IMR-90 (cell line): ENCODE data around the gene DKK3. TPM values are rescaled to one million over a fixed set of nuclear protein-coding genes. Genes with fewer than 3 reads are reported as not detected.

ENCODE experiments used
- ATAC-seq: fragments of 200-7000 bp; cut with Tn5 transposase; 2 replicates; pipeline ENCODE4 v1.9.1; 2020; ENCODE audit warnings: low read depth, mild to moderate bottlenecking, moderate library complexity
- BruUV-seq: library from RNA; stranded (reverse); fragments of 400-500 nt; replicated peaks from 2 replicates; lab custom pipeline; 2021; lab: Mats Ljungman, UMichigan
- CTCF ChIA-PET: fragments of 300-600 bp; formaldehyde crosslinking; extraction: SDS; loops from one replicate; lab custom pipeline; 2021; ENCODE audit warnings: antibody characterized with exemption; lab: Yijun Ruan, JAX
- POLR2A ChIA-PET: fragments of 300-600 bp; sonication (Branson Sonifier 250); formaldehyde crosslinking; loops from one replicate; lab custom pipeline; 2022; ENCODE audit warnings: antibody characterized with exemption; ENCODE audit not compliant: unreplicated experiment; lab: Charles Lee
- DNase-seq: peaks from one replicate; pipeline ENCODE4 v3.0.0; 2013
- H2AFZ ChIP-seq: replicated peaks from 2 replicates; pipeline ENCODE3; 2013; ENCODE audit warnings: low read length, mild to moderate bottlenecking; ENCODE audit not compliant: poor library complexity
- H2AK5ac ChIP-seq: 2 replicates; pipeline ENCODE4 v1.6.1; 2013; ENCODE audit warnings: low read depth, low read length, inconsistent platforms
- H2AK9ac ChIP-seq: replicated peaks from 2 replicates; pipeline ENCODE3; 2013; ENCODE audit warnings: mild to moderate bottlenecking, low read depth, low read length, moderate library complexity; ENCODE audit not compliant: poor library complexity
- H2BK120ac ChIP-seq: 2 replicates; pipeline ENCODE4 v1.6.1; 2013; ENCODE audit warnings: low read depth, low read length, inconsistent platforms
- H2BK15ac ChIP-seq: 3 replicates; pipeline ENCODE4 v1.6.1; 2013; ENCODE audit warnings: low read depth, low read length, inconsistent platforms
- H2BK20ac ChIP-seq: 2 replicates; pipeline ENCODE4 v1.6.1; 2013; ENCODE audit warnings: low read depth, mild to moderate bottlenecking, inconsistent platforms, low read length, moderate library complexity
- H2BK5ac ChIP-seq: 2 replicates; pipeline ENCODE4 v1.6.1; 2013; ENCODE audit warnings: mild to moderate bottlenecking, low read depth, low read length, inconsistent platforms; ENCODE audit not compliant: poor library complexity, severe bottlenecking
- H3K14ac ChIP-seq: replicated peaks from 2 replicates; pipeline ENCODE4 v1.6.1; 2013; ENCODE audit warnings: low read depth, low read length, inconsistent platforms
- H3K18ac ChIP-seq: 2 replicates; pipeline ENCODE4 v1.6.1; 2013; ENCODE audit warnings: low read depth, low read length, control low read depth
- H3K23ac ChIP-seq: 2 replicates; pipeline ENCODE4 v1.6.1; 2013; ENCODE audit warnings: low read depth, low read length, inconsistent platforms
- H3K27ac ChIP-seq: 2 replicates; pipeline ENCODE4 v1.5.1; 2013; ENCODE audit warnings: mild to moderate bottlenecking, control low read depth, low read length; ENCODE audit not compliant: insufficient read depth
- H3K27me3 ChIP-seq: 2 replicates; pipeline ENCODE4 v1.6.1; 2013; ENCODE audit warnings: low read length; ENCODE audit not compliant: control insufficient read depth, insufficient read depth
- H3K36me3 ChIP-seq: 2 replicates; pipeline ENCODE4 v1.6.1; 2013; ENCODE audit warnings: low read length, mixed read lengths; ENCODE audit not compliant: control insufficient read depth, insufficient read depth
- H3K4ac ChIP-seq: 2 replicates; pipeline ENCODE4 v1.6.1; 2013; ENCODE audit warnings: low read depth, low read length, inconsistent platforms
- H3K4me1 ChIP-seq: 2 replicates; pipeline ENCODE4 v1.6.1; 2013; ENCODE audit warnings: low read length, mixed read lengths; ENCODE audit not compliant: control insufficient read depth, insufficient read depth
- H3K4me2 ChIP-seq: 2 replicates; pipeline ENCODE4 v1.6.1; 2013; ENCODE audit warnings: low read depth, mild to moderate bottlenecking, control low read depth, low read length, moderate library complexity
- H3K4me3 ChIP-seq: 2 replicates; pipeline ENCODE4 v1.5.1; 2013; ENCODE audit warnings: low read depth, mild to moderate bottlenecking, control low read depth, low read length, moderate library complexity; ENCODE audit not compliant: insufficient read depth
- H3K56ac ChIP-seq: 2 replicates; pipeline ENCODE4 v1.6.1; 2013; ENCODE audit warnings: low read length, inconsistent platforms; ENCODE audit not compliant: insufficient read depth; ENCODE audit errors: extremely low read depth
- H3K79me1 ChIP-seq, 2 experiments: 2 replicates each; pipeline ENCODE4 v1.6.1; 2013; ENCODE audit warnings: low read length in 2 of 2, inconsistent platforms in 1 of 2, low read depth in 1 of 2
- H3K9ac ChIP-seq: 2 replicates; pipeline ENCODE4 v1.6.1; 2013; ENCODE audit warnings: low read depth, low read length, control low read depth
- H3K9me1 ChIP-seq: 2 replicates; pipeline ENCODE4 v1.6.1; 2013; ENCODE audit warnings: low read length, inconsistent platforms; ENCODE audit not compliant: insufficient read depth
- H3K9me3 ChIP-seq: 2 replicates; pipeline ENCODE4 v1.6.1; 2013; ENCODE audit warnings: low read length; ENCODE audit not compliant: control insufficient read depth, insufficient read depth
- H4K20me1 ChIP-seq: 2 replicates; pipeline ENCODE4 v1.6.1; 2013; ENCODE audit warnings: low read length, inconsistent platforms; ENCODE audit not compliant: insufficient read depth
- H4K5ac ChIP-seq: 2 replicates; pipeline ENCODE4 v1.6.1; 2013; ENCODE audit warnings: mild to moderate bottlenecking, low read depth, low read length, control low read depth
- H4K8ac ChIP-seq, 2 experiments: 2 replicates each; pipeline ENCODE4 v1.6.1; 2013; ENCODE audit warnings: low read depth in 2 of 2, low read length in 2 of 2, control low read depth in 1 of 2, inconsistent platforms in 1 of 2
- H4K91ac ChIP-seq: 2 replicates; pipeline ENCODE4 v1.6.1; 2013; ENCODE audit warnings: low read depth, low read length, inconsistent platforms; ENCODE audit not compliant: insufficient read depth
- BHLHE40 ChIP-seq: fragments of 150-350 bp; IDR thresholded peaks from 2 replicates; pipeline ENCODE4 v1.6.1; 2016; ENCODE audit warnings: mild to moderate bottlenecking, low read depth, low read length
- CHD1 ChIP-seq: IDR thresholded peaks from 2 replicates; pipeline ENCODE4 v1.6.1; 2012; ENCODE audit warnings: low read depth, low read length, improper control_type of control experiment
- MAFK ChIP-seq: IDR thresholded peaks from 2 replicates; pipeline ENCODE4 v1.6.1; 2012; ENCODE audit warnings: low read depth, low read length, improper control_type of control experiment
- MAZ ChIP-seq: IDR thresholded peaks from 2 replicates; pipeline ENCODE4 v1.6.1; 2012; ENCODE audit warnings: low read depth, mild to moderate bottlenecking, low read length, improper control_type of control experiment, moderate library complexity, borderline replicate concordance
- MXI1 ChIP-seq: IDR thresholded peaks from 2 replicates; pipeline ENCODE4 v1.6.1; 2012; ENCODE audit warnings: low read depth, mild to moderate bottlenecking, low read length, moderate library complexity, borderline replicate concordance
- NFE2L2 ChIP-seq: fragments of 150-350 bp; IDR thresholded peaks from 2 replicates; pipeline ENCODE4 v1.6.1; 2016; ENCODE audit warnings: low read depth, mild to moderate bottlenecking, low read length
- POLR2A ChIP-seq: IDR thresholded peaks from 2 replicates; pipeline ENCODE4 v1.6.1; 2012; ENCODE audit warnings: mild to moderate bottlenecking, low read depth, low read length
- RAD21 ChIP-seq: IDR thresholded peaks from 2 replicates; pipeline ENCODE4 v1.6.1; 2012; ENCODE audit warnings: low read length, improper control_type of control experiment
- WGBS, 2 experiments: methylation state at CpG; one replicate each; pipeline versions ENCODE4 v1.1.5 to v1.1.7; 2013; ENCODE audit warnings: missing lambda C conversion rate in 2 of 2; ENCODE audit not compliant: insufficient read length in 1 of 2; ENCODE audit errors: extremely low coverage in 2 of 2; 5-methylcytosine and 5-hydroxymethylcytosine counted together
- dilution Hi-C: fragments of 300-500 bp; cut with HindIII; formaldehyde crosslinking; loops from one replicate; pipeline ENCODE4 v1.14.3; 2018; ENCODE audit warnings: low sequenced_read_pairs; ENCODE audit not compliant: unreplicated experiment
- in situ Hi-C: fragments of 300-500 bp; cut with MboI; formaldehyde crosslinking; loops from 3 replicates; pipeline ENCODE4 v1.14.3; 2019; ENCODE audit warnings: low sequenced_read_pairs, inconsistent platforms, mixed read lengths
- intact Hi-C: fragments of 100-400 bp; cut with micrococcal nuclease; formaldehyde crosslinking; loops from 2 replicates; pipeline ENCODE4 v1.10.0; 2022
- polyA plus RNA-seq, 3 experiments: library from polyadenylated mRNA; depleted of rRNA; stranded (reverse); fragments of >200 nt; gene quantifications; 2 replicates each; pipeline ENCODE4 v1.2.3, GENCODE V29; 2012; ENCODE audit warnings: low replicate concordance in 1 of 3
- total RNA-seq: library from RNA; depleted of rRNA; stranded (reverse); fragments of >200 nt; gene quantifications from 2 replicates; pipeline ENCODE4 v1.2.3, GENCODE V29; 2012
- TF ChIP-seq, protein P1 (sequence below): conservative IDR thresholded peaks from 2 replicates; pipeline ENCODE4 v1.5.1; 2012; ENCODE audit warnings: mild to moderate bottlenecking, low read depth, low read length, improper control_type of control experiment
- TF ChIP-seq, protein P2 (sequence below): fragments of 150-350 bp; IDR thresholded peaks from 2 replicates; pipeline ENCODE4 v1.6.1; 2017; ENCODE audit warnings: mild to moderate bottlenecking, antibody characterized with exemption, low read length, low read depth

Gene DKK3
- total and polyA plus RNA-seq, 2 of the 4 experiments (the other 2 are of a cell fraction): 453 to 964 TPM

DNA sequence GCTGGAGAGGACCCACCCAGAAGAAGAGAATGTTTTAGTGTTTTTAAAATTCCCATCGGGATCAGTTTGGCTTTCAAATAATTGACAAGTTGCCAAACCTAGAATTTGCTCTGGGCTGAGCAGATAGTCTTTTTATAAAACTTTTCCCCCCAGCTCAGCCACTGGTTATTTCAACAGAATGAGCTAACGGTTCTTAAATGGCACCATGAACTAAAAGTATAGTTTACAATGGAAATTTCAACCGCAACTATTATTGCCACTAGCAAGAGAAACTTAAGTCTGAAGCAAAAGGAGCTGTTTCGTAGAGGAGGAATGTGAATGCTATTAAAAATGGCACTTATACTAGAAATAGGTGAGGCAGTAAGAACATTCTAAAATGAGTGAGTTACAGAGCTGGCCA is 3.4 kb downstream of the DKK3 start (continued):
- TF ChIP-seq NFE2L2: no peak

DNA sequence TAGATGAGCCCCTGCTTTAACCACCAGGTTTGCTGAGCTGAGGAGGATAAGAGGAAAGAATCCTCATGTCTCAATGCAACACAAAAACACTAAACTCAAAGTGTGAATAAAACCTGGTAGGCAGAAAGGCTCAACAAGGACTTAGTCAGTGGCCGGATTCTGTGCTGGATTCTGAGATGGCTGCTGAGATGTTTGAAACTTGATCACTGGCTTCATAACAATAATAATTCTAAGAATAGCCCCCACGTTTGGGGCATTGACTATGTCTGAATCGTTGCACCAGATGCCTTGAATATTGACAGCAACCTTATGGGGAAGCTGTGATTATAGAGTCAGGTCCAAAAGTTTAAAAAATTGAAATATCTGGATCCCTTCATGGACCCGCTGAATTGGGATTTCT is 4.6 kb downstream of the DKK3 start:
- no peak overlapping the region for H3K27ac ChIP-seq
- H3K14ac ChIP-seq: peak overlapping the region; percentile 59
- H3K56ac ChIP-seq: no peak overlapping the region
- DNase-seq (peak; percentile 66), ATAC-seq (no peak)
- H3K9me3 ChIP-seq: no peaks in the 10 kb centered on the region
- peaks cover 29 to 78% of the 10 kb centered on the region in 2 experiments for H3K79me1 ChIP-seq
- peaks cover 42% of the 10 kb centered on the region for H4K20me1 ChIP-seq
- TF ChIP-seq, protein P1, sequence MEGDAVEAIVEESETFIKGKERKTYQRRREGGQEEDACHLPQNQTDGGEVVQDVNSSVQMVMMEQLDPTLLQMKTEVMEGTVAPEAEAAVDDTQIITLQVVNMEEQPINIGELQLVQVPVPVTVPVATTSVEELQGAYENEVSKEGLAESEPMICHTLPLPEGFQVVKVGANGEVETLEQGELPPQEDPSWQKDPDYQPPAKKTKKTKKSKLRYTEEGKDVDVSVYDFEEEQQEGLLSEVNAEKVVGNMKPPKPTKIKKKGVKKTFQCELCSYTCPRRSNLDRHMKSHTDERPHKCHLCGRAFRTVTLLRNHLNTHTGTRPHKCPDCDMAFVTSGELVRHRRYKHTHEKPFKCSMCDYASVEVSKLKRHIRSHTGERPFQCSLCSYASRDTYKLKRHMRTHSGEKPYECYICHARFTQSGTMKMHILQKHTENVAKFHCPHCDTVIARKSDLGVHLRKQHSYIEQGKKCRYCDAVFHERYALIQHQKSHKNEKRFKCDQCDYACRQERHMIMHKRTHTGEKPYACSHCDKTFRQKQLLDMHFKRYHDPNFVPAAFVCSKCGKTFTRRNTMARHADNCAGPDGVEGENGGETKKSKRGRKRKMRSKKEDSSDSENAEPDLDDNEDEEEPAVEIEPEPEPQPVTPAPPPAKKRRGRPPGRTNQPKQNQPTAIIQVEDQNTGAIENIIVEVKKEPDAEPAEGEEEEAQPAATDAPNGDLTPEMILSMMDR: no peak
- TF ChIP-seq NFE2L2 (no peak), CHD1 (no peak), BHLHE40 (no peak), MXI1 (no peak), MAFK (no peak), POLR2A (no peak), RAD21 (no peak), MAZ (no peak)
- TF ChIP-seq, protein P2, sequence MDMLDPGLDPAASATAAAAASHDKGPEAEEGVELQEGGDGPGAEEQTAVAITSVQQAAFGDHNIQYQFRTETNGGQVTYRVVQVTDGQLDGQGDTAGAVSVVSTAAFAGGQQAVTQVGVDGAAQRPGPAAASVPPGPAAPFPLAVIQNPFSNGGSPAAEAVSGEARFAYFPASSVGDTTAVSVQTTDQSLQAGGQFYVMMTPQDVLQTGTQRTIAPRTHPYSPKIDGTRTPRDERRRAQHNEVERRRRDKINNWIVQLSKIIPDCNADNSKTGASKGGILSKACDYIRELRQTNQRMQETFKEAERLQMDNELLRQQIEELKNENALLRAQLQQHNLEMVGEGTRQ: no peak
- 0 out of 3 replicates have a peak overlapping the region, but pooled peaks have one; percentile 79 for H2BK15ac ChIP-seq
- H2BK5ac ChIP-seq: peak overlapping the region; percentile 61
- no peak overlapping the region for H2AFZ ChIP-seq
- in situ Hi-C loops (no loop called here), dilution Hi-C loops (no loop called here), intact Hi-C loops (no loop called here)
- peak overlapping the region; percentile 72; the same call in 1 of the 2 replicates for H2AK5ac ChIP-seq
- H2BK120ac ChIP-seq: no peak overlapping the region; the same call in 1 of the 2 replicates
- peaks cover 37% of the 10 kb centered on the region for H3K9me1 ChIP-seq
- CTCF ChIA-PET: no interaction called here
- peak overlapping the region; percentile 58; the same call in 1 of the 2 replicates for H3K23ac ChIP-seq
- H2AK9ac ChIP-seq: no peak overlapping the region
- H3K4me1 ChIP-seq: peaks cover 31% of the 10 kb centered on the region
- POLR2A ChIA-PET: no interaction called here
- peak overlapping the region in 1 of 2 experiments; percentile 22; a peak in 1 of 4 replicates for H4K8ac ChIP-seq
- H3K27me3 ChIP-seq: no peaks in the 10 kb centered on the region
- H3K9ac ChIP-seq: no peak overlapping the region
- peak overlapping the region; percentile 31; the same call in 1 of the 2 replicates for H3K4me2 ChIP-seq
- no TSS peak for BruUV-seq
- H2BK20ac ChIP-seq: peak overlapping the region; percentile 2; the same call in 1 of the 2 replicates
- peak overlapping the region; percentile 73; the same call in 1 of the 2 replicates for H3K18ac ChIP-seq
- H3K4me3 ChIP-seq: no peak overlapping the region
- H4K5ac ChIP-seq: no peak overlapping the region
- H3K4ac ChIP-seq: peak overlapping the region; percentile 71; the same call in 1 of the 2 replicates
- no peak overlapping the region for H4K91ac ChIP-seq
- peaks cover 33% of the 10 kb centered on the region for H3K36me3 ChIP-seq
- no CpG with 5 or more reads among the region's 4 CpGs for WGBS, 2 experiments
